Right lobe of liver (tissue), 4 donors: ENCODE results near the gene SLC38A4.

Experiments used
- CTCF ChIP-seq, 4 donors: fragments of 200-600 bp in 3 of 4; fragments of 450-650 bp in 1 of 4; IDR thresholded peaks; one replicate each; pipeline versions ENCODE4 v1.5.1 to v1.8.0; 2016 to 2022; ENCODE audit warnings: antibody characterized with exemption in 4 of 4, mild to moderate bottlenecking in 2 of 4
- POLR2A ChIP-seq: fragments of 450-650 bp; IDR thresholded peaks from one replicate; pipeline ENCODE4 v1.6.1; 2017; ENCODE audit warnings: antibody characterized with exemption, mild to moderate bottlenecking
- donor health status: DM: no; HTN: no; CAD: no.
- donor health status: DM: no; HTN: no; CAD: no.
- donor health status: DM: no; HTN: yes; CAD: no.

GRCh38 chr12:46717868-46718267, 107.9 kb downstream of the SLC38A4 start:
- TF ChIP-seq CTCF (IDR thresholded peaks at IDR 0.05) = no peak
- no peak for TF ChIP-seq POLR2A
